B cell (primary cell): ENCODE data around the gene SEPSECS.

ENCODE experiments used
- CTCF ChIP-seq: fragments of 200-600 bp; IDR thresholded peaks from one replicate; pipeline ENCODE4 v1.8.0; 2022; ENCODE audit warnings: antibody characterized with exemption, mild to moderate bottlenecking
- EZH2 ChIP-seq: IDR thresholded peaks from 2 replicates; pipeline ENCODE4 v1.6.1; 2012; ENCODE audit warnings: borderline replicate concordance, low read depth, mild to moderate bottlenecking, moderate library complexity, low read length; ENCODE audit not compliant: insufficient read depth, poor library complexity, severe bottlenecking

GRCh38 chr4:25081866-25082471 lies 78.3 kb downstream of the SEPSECS start:
- TF ChIP-seq CTCF (no peak), EZH2 (no peak)
